Caco-2 (cell line): ENCODE results near the gene SCAPER. TPM values are rescaled to one million over a fixed set of nuclear protein-coding genes. Genes with fewer than 3 reads are reported as not detected.

Source experiments
- BruUV-seq: library from RNA; stranded (reverse); fragments of 400-500 nt; replicated peaks from 2 replicates; lab custom pipeline; 2021; lab: Mats Ljungman, UMichigan
- CTCF ChIA-PET: fragments of 300-600 bp; sonication (Branson Sonifier 250); formaldehyde crosslinking; loops from one replicate; lab custom pipeline; 2022; ENCODE audit warnings: antibody characterized with exemption; lab: Charles Lee
- POLR2A ChIA-PET: fragments of 300-600 bp; sonication (Branson Sonifier 250); formaldehyde crosslinking; loops from one replicate; lab custom pipeline; 2022; ENCODE audit warnings: antibody characterized with exemption; lab: Charles Lee
- DNase-seq, 2 experiments: peaks; one replicate each; pipeline versions ENCODE4 v3.0.0 to v3.0.0-alpha.2; 2020 to 2022
- H3K27me3 ChIP-seq: replicated peaks from 2 replicates; pipeline ENCODE4 v1.6.0; 2011; ENCODE audit warnings: low read length; ENCODE audit not compliant: control insufficient read depth, insufficient read depth
- H3K36me3 ChIP-seq: 2 replicates; pipeline ENCODE4 v1.5.1; 2011; ENCODE audit warnings: low read length; ENCODE audit not compliant: control insufficient read depth, insufficient read depth
- H3K4me1 ChIP-seq: fragments of 250-450 bp; sonication (Bioruptor Pico); 2 replicates; pipeline ENCODE4 v1.5.1; 2020; ENCODE audit warnings: mild to moderate bottlenecking
- H3K4me3 ChIP-seq: 2 replicates; pipeline ENCODE4 v1.5.1; 2011; ENCODE audit warnings: low read depth, mild to moderate bottlenecking, control low read depth, low read length
- H3K9me3 ChIP-seq: fragments of 250-450 bp; sonication (Bioruptor Pico); 2 replicates; pipeline ENCODE4 v1.5.1; 2020; ENCODE audit warnings: mild to moderate bottlenecking, moderate library complexity
- H3K27ac Mint-ChIP-seq: one replicate; pipeline ENCODE4 v1.8.0; 2022; ENCODE audit warnings: mixed read lengths; ENCODE audit not compliant: unreplicated experiment
- H3K27me3 Mint-ChIP-seq: one replicate; pipeline ENCODE4 v1.8.0; 2022; ENCODE audit warnings: mixed read lengths; ENCODE audit not compliant: insufficient read depth, unreplicated experiment
- H3K36me3 Mint-ChIP-seq: one replicate; pipeline ENCODE4 v1.8.0; 2022; ENCODE audit warnings: mild to moderate bottlenecking, mixed read lengths; ENCODE audit not compliant: insufficient read depth, unreplicated experiment
- H3K4me1 Mint-ChIP-seq: one replicate; pipeline ENCODE4 v1.8.0; 2022; ENCODE audit warnings: low read depth, mixed read lengths; ENCODE audit not compliant: unreplicated experiment
- H3K4me3 Mint-ChIP-seq: one replicate; pipeline ENCODE4 v1.8.0; 2022; ENCODE audit warnings: mild to moderate bottlenecking, moderate library complexity, mixed read lengths; ENCODE audit not compliant: unreplicated experiment
- H3K9me3 Mint-ChIP-seq: one replicate; pipeline ENCODE4 v1.8.0; 2022; ENCODE audit warnings: mixed read lengths; ENCODE audit not compliant: unreplicated experiment
- CTCF ChIP-seq, 2 experiments: fragments of 200-600 bp in 1 of 2; IDR thresholded peaks; 1 replicate in 1 of 2; 2 replicates in 1 of 2; pipeline versions ENCODE4 v1.5.1 to v1.8.0; 2011 to 2022; ENCODE audit warnings: antibody characterized with exemption in 1 of 2, control low read depth in 1 of 2, inconsistent platforms in 1 of 2, low read depth in 1 of 2, low read length in 1 of 2, mild to moderate bottlenecking in 1 of 2, moderate library complexity in 1 of 2; ENCODE audit not compliant: insufficient read depth in 1 of 2, severe bottlenecking in 1 of 2, unreplicated experiment in 1 of 2
- intact Hi-C: fragments of 100-400 bp; cut with micrococcal nuclease; formaldehyde crosslinking; loops from one replicate; pipeline ENCODE4 v1.10.0; 2022; ENCODE audit not compliant: unreplicated experiment
- total RNA-seq: library from RNA; stranded (reverse); gene quantifications from 2 replicates; pipeline ENCODE4 v1.2.3, GENCODE V29; 2022

The SCAPER gene
- total RNA-seq, 1 experiment from 2014 or later, result 24.6 TPM

- no peak overlapping the region for H3K27ac Mint-ChIP-seq
- Histone ChIP-seq H3K4me1 (no peaks in the 10 kb centered on the region), H3K36me3 (no peaks in the 10 kb centered on the region; the same call in 1 of the 2 replicates), H3K9me3 (no peaks in the 10 kb centered on the region), H3K4me3 (no peak overlapping the region), H3K27me3 (no peaks in the 10 kb centered on the region)
- H3K27me3 Mint-ChIP-seq, result no peaks in the 10 kb centered on the region
- no peak overlapping the region for H3K4me3 Mint-ChIP-seq
- H3K36me3 Mint-ChIP-seq, result peaks cover 9% of the 10 kb centered on the region
- POLR2A ChIA-PET, result no interaction called here
- H3K9me3 Mint-ChIP-seq, result peaks cover 9% of the 10 kb centered on the region
- no peak for TF ChIP-seq CTCF (IDR thresholded peaks at IDR 0.05; ENCODE audit: insufficient read depth in 1 of 2, low read depth in 1 of 2, low read length in 1 of 2, severe bottlenecking in 1 of 2, unreplicated experiment in 1 of 2)
- H3K4me1 Mint-ChIP-seq, result no peaks in the 10 kb centered on the region
- DNase-seq, result no peak
- CTCF ChIA-PET, result no interaction called here
- intact Hi-C loops, result no loop called here
- no TSS peak for BruUV-seq
Measured at GRCh38 chr15:76730262-76730661, 174.9 kb downstream of the SCAPER start.

- Histone ChIP-seq H3K27me3 (no peaks in the 10 kb centered on the region), H3K4me3 (no peak overlapping the region), H3K36me3 (no peaks in the 10 kb centered on the region), H3K4me1 (no peaks in the 10 kb centered on the region), H3K9me3 (no peaks in the 10 kb centered on the region)
- no peaks in the 10 kb centered on the region for H3K9me3 Mint-ChIP-seq
- intact Hi-C loops, result no loop called here
- H3K36me3 Mint-ChIP-seq, result peaks cover 4% of the 10 kb centered on the region
- H3K4me1 Mint-ChIP-seq, result no peaks in the 10 kb centered on the region
- no TSS peak for BruUV-seq
- H3K4me3 Mint-ChIP-seq, result no peak overlapping the region
- ChIA-PET CTCF (no interaction called here), POLR2A (no interaction called here)
- H3K27ac Mint-ChIP-seq, result no peak overlapping the region
- H3K27me3 Mint-ChIP-seq, result no peaks in the 10 kb centered on the region
- no peak for DNase-seq
- TF ChIP-seq CTCF (IDR thresholded peaks at IDR 0.05; ENCODE audit: insufficient read depth in 1 of 2, low read depth in 1 of 2, low read length in 1 of 2, severe bottlenecking in 1 of 2, unreplicated experiment in 1 of 2), result no peak
Measured at GRCh38 chr15:76718863-76719262, 186.3 kb downstream of the SCAPER start.

- H3K36me3 Mint-ChIP-seq, result no peaks in the 10 kb centered on the region
- H3K27me3 Mint-ChIP-seq, result no peaks in the 10 kb centered on the region
- H3K4me3 Mint-ChIP-seq, result no peak overlapping the region
- Histone ChIP-seq H3K4me1 (no peaks in the 10 kb centered on the region), H3K36me3 (no peaks in the 10 kb centered on the region), H3K9me3 (no peaks in the 10 kb centered on the region), H3K4me3 (no peak overlapping the region), H3K27me3 (no peaks in the 10 kb centered on the region)
- intact Hi-C loops, result no loop called here
- BruUV-seq, result no TSS peak
- POLR2A ChIA-PET, result no interaction called here
- no peak for TF ChIP-seq CTCF (IDR thresholded peaks at IDR 0.05; ENCODE audit: insufficient read depth in 1 of 2, low read depth in 1 of 2, low read length in 1 of 2, severe bottlenecking in 1 of 2, unreplicated experiment in 1 of 2)
- no peak for DNase-seq
- CTCF ChIA-PET, result no interaction called here
- H3K27ac Mint-ChIP-seq, result no peak overlapping the region
- H3K4me1 Mint-ChIP-seq, result no peaks in the 10 kb centered on the region
- H3K9me3 Mint-ChIP-seq, result no peaks in the 10 kb centered on the region
Measured at GRCh38 chr15:76714950-76715349, 190.2 kb downstream of the SCAPER start.
